Tibial nerve (tissue), 4 donors: Measurements from ENCODE around the gene RNF114. TPM values are rescaled to one million over a fixed set of nuclear protein-coding genes. Genes with fewer than 3 reads are reported as not detected.

Experiments
- DNase-seq, 2 donors: peaks; one replicate each; pipeline ENCODE4 v3.0.0-alpha.2; 2019; ENCODE audit warnings: low spot score in 2 of 2
- H3K27ac ChIP-seq, 4 donors: fragments of 200-600 bp; sonication (generic) in 3 of 4; one replicate each; pipeline ENCODE4 v1.5.1; 2017 to 2019; ENCODE audit warnings: mild to moderate bottlenecking in 1 of 4
- H3K27me3 ChIP-seq, 2 donors: fragments of 200-600 bp; sonication (generic) in 1 of 2; one replicate each; pipeline versions ENCODE4 v1.5.1 to v1.6.0; 2017 to 2019
- H3K36me3 ChIP-seq, 3 donors: fragments of 200-600 bp; sonication (generic); one replicate each; pipeline ENCODE4 v1.5.1; 2018 to 2019
- H3K4me1 ChIP-seq, 4 donors: fragments of 200-600 bp; sonication (generic) in 3 of 4; one replicate each; pipeline ENCODE4 v1.5.1; 2017 to 2019
- H3K4me3 ChIP-seq, 4 donors: fragments of 200-600 bp; sonication (generic) in 3 of 4; one replicate each; pipeline ENCODE4 v1.5.1; 2017 to 2019; ENCODE audit warnings: mild to moderate bottlenecking in 1 of 4, moderate library complexity in 1 of 4
- H3K9me3 ChIP-seq, 4 donors: fragments of 200-600 bp; sonication (generic) in 3 of 4; one replicate each; pipeline ENCODE4 v1.5.1; 2017 to 2019
- EP300 ChIP-seq, 2 donors: sonication (generic); formaldehyde crosslinking; IDR thresholded peaks; one replicate each; pipeline ENCODE4 v1.6.1; 2017; ENCODE audit warnings: antibody characterized with exemption in 2 of 2, mild to moderate bottlenecking in 1 of 2
- POLR2A ChIP-seq, 2 donors: fragments of 450-650 bp; IDR thresholded peaks; one replicate each; pipeline ENCODE4 v1.6.1; 2017; ENCODE audit warnings: antibody characterized with exemption in 2 of 2, mild to moderate bottlenecking in 2 of 2, moderate library complexity in 2 of 2
- WGBS, 2 donors: methylation state at CpG; one replicate each; pipeline ENCODE4 v1.1.5; 2018; 5-methylcytosine and 5-hydroxymethylcytosine counted together
- total RNA-seq, 4 donors: library from RNA; depleted of rRNA; stranded (reverse); fragments of >200 nt; gene quantifications; one replicate each; pipeline ENCODE4 v1.1.0, GENCODE V29; 2016
- TF ChIP-seq, protein P1 (sequence below), 5 experiments: fragments of 200-600 bp in 3 of 5; fragments of 450-650 bp in 2 of 5; sonication (generic) in 3 of 5; IDR thresholded peaks; one replicate each; pipeline ENCODE4 v1.5.1; 2016 to 2019; ENCODE audit warnings: antibody characterized with exemption in 5 of 5, mild to moderate bottlenecking in 3 of 5, moderate library complexity in 2 of 5

Gene RNF114
- total RNA-seq, 4 donors from 2014 or later, result 211 to 311 (median 272) TPM

DNA sequence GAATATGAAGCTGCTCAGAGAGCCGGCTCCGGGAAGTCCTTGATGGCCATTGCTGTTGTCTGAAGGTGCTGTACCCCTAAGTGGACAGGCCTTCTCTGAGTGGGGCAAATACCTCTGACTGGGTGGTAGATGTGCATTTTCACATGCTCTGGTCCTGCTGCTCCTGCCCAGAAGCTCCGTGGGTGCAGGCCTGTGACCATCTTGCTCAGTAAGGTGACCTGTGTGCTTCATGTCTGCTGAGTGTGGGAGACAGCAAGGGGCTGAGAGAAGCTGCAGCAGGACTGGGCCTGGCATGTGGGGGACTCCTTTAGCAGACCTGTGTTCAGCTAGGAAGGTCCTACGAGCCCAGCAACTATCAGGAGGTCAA is 25.9 kb upstream of the RNF114 start:
- Histone ChIP-seq H3K27ac (peak overlapping the region in 3 of 4 donors; percentile 47 to 71 (median 67)), H3K4me3 (no peak overlapping the region), H3K36me3 (peaks cover 0 to 47% (median 0%) of the 10 kb centered on the region in 3 donors), H3K4me1 (peaks cover 0 to 57% (median 27%) of the 10 kb centered on the region in 4 donors), H3K9me3 (no peaks in the 10 kb centered on the region), H3K27me3 (no peaks in the 10 kb centered on the region)
- TF ChIP-seq EP300 (IDR thresholded peaks at IDR 0.05) (no peak), POLR2A (IDR thresholded peaks at IDR 0.05) (no peak)
- TF ChIP-seq, protein P1, sequence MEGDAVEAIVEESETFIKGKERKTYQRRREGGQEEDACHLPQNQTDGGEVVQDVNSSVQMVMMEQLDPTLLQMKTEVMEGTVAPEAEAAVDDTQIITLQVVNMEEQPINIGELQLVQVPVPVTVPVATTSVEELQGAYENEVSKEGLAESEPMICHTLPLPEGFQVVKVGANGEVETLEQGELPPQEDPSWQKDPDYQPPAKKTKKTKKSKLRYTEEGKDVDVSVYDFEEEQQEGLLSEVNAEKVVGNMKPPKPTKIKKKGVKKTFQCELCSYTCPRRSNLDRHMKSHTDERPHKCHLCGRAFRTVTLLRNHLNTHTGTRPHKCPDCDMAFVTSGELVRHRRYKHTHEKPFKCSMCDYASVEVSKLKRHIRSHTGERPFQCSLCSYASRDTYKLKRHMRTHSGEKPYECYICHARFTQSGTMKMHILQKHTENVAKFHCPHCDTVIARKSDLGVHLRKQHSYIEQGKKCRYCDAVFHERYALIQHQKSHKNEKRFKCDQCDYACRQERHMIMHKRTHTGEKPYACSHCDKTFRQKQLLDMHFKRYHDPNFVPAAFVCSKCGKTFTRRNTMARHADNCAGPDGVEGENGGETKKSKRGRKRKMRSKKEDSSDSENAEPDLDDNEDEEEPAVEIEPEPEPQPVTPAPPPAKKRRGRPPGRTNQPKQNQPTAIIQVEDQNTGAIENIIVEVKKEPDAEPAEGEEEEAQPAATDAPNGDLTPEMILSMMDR (IDR thresholded peaks at IDR 0.05), result no peak
- WGBS, 2 donors, result 58 to 79% methylated on average over 4 of the region's 4 CpGs
- no peak for DNase-seq

DNA sequence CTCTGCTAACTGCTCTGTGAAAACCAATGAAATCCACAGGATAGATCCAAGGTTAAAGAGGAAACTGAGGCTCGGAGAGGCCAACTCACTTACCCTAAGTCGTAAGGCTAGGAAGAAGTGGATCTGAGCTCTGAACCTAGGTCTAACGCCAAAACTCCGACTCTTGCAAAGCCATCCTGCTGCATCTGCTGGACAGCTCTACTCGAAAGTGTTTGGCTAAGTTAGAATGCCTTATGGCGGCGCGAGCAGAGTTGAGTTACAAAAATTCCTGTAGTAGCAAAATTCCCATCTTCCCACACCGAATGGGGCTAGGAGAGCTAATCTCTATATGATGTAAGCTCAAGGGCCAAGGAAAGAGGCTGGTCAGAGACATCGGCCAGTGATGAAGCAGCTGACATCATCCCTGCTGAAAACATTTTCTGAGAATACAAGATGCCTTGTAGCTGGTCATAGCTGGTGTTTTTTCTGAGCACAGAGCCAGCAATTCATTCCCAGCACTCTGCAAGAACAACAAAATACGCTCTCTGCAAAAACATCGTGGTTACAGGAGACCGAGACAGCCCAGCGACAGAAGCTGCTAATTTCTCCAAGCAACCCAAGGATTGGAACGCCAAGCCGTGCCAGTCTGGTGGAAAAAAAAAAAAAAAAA is 22.7 kb upstream of the RNF114 start:
- peaks cover 0 to 15% (median 0%) of the 10 kb centered on the region in 3 donors for H3K36me3 ChIP-seq
- H3K27me3 ChIP-seq, result no peaks in the 10 kb centered on the region
- peaks cover 0 to 68% (median 27%) of the 10 kb centered on the region in 4 donors for H3K4me1 ChIP-seq
- no peak for TF ChIP-seq POLR2A (IDR thresholded peaks at IDR 0.05)
- peak in 1 of 2 donors; percentile 24 for TF ChIP-seq EP300 (IDR thresholded peaks at IDR 0.05)
- no peak for DNase-seq
- peak overlapping the region in 3 of 4 donors; percentile 94 to 100 (median 100) for H3K27ac ChIP-seq
- peak overlapping the region in 2 of 4 donors; percentile 82 to 99 for H3K4me3 ChIP-seq
- WGBS, 2 donors, result 40 to 47% methylated on average over 16 of the region's 16 CpGs
- H3K9me3 ChIP-seq, result no peaks in the 10 kb centered on the region

DNA sequence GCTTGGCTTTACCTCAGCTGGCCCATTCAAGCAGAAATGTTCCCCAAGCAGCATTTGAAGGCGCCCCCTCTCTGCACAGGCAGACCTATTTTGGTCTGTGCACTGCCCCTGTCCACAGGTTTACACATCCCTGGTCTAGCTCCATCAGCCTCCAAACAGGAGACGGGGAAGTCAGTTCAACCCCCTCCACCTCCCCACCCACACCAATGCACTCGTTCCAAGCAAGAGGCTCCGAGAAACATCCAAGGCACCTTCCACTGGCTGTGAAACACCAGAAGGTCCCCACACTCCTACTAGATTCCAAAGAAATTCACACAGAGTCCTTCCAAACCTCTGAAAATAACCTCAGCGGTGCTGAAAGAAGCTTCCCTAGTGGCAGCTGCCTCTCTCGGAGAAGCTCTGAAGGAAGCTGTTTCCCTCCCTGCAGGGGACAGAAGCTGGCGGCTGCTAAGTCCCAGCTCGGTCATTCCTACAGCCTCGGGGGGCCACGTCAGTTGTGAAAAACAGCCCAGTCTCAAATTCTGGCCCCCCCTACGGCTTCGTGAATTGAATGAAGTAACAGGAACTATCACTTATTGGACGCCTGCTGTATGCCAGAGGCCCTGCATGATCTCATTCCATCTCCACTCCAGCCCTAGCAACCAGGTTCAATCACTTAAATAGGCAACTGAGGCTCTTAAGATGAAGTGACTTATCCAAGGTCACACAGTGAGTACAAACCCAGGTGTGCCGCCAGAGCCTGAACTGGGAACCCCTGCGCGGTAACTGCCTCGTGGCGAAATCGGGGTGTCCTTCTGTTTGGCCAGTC is 21.7 kb upstream of the RNF114 start:
- Histone ChIP-seq H3K4me1 (peaks cover 0 to 62% (median 27%) of the 10 kb centered on the region in 4 donors), H3K4me3 (peak overlapping the region; percentile 82 to 100 (median 96)), H3K27ac (peak overlapping the region; percentile 94 to 100 (median 100)), H3K9me3 (no peaks in the 10 kb centered on the region), H3K27me3 (no peaks in the 10 kb centered on the region), H3K36me3 (peaks cover 0 to 8% (median 0%) of the 10 kb centered on the region in 3 donors)
- TF ChIP-seq POLR2A (IDR thresholded peaks at IDR 0.05) (no peak), EP300 (IDR thresholded peaks at IDR 0.05) (no peak)
- TF ChIP-seq, protein P1 (IDR thresholded peaks at IDR 0.05), result no peak
- WGBS, 2 donors, result 3 to 4% methylated on average over 18 to 19 of the region's 19 CpGs
- no peak for DNase-seq

DNA sequence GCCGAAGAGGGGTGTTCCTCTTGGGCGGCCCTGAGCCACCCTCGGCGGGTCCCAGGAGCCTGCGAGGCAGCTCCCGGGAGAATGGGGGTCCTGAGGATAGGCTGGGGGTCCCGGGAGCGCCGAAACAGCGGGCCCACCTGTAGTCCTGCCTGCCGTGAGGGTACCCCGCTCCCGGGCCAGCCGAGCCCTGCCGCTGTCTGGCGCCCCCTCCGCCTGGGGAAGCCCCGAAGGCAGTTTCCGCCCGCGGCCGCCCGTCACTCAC is 21.1 kb upstream of the RNF114 start:
- Histone ChIP-seq H3K36me3 (peaks cover 0 to 3% (median 0%) of the 10 kb centered on the region in 3 donors), H3K9me3 (no peaks in the 10 kb centered on the region), H3K27me3 (no peaks in the 10 kb centered on the region), H3K4me1 (peaks cover 0 to 57% (median 25%) of the 10 kb centered on the region in 4 donors), H3K27ac (peak overlapping the region; percentile 94 to 100 (median 100)), H3K4me3 (peak overlapping the region; percentile 82 to 100 (median 96))
- TF ChIP-seq POLR2A (IDR thresholded peaks at IDR 0.05) (no peak), EP300 (IDR thresholded peaks at IDR 0.05) (no peak)
- TF ChIP-seq, protein P1 (IDR thresholded peaks at IDR 0.05), result no peak
- 0% methylated on average over 6 to 21 of the region's 23 CpGs for WGBS, 2 donors
- DNase-seq, result no peak

DNA sequence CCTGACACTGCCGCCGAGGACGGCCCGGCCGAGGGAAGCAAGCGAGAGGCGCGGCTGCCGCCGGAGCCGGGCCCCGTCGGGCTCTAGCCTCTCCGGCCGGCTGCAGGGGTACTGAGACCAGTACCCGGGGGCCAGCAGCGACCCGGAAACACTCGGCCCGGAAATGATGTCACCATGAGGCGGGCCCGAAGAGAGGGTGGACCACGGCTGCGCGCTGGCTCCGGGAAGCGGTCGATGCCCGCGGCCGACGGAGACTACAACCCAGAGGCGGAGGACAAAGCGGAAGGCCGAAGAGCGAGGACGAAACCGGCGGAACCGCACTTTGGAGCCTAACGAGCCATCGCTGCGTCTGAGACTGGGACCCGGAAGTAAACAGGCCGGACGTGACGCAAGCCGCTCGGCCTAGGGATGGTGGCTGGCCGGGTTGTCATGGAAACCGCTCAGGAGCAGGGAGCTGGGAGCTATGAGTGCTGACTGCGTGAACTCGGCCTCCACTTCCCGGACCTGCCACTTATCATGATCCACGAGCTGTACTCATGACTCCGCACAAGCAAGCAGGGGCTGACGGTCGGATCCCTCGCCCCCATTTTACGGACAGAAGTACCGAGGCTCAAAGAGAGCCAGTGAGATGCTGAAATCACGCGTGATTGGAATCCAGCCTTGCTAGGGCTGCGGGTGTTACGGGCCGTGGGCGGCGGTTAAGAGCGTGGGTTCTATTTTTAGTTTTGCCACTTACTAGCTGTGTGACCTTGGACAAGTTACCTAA is 20.6 kb upstream of the RNF114 start, which contains the start of gene SPATA2:
Gene SPATA2, minus strand, starts transcription at position 150 of the 766 bp plus-strand sequence. CDS start 7,039 bp downstream, outside the sequence.
- 0% methylated on average over 48 to 69 of the region's 69 CpGs for WGBS, 2 donors
- TF ChIP-seq POLR2A (IDR thresholded peaks at IDR 0.05), result peak; percentile 58 to 78
- TF ChIP-seq, protein P1 (IDR thresholded peaks at IDR 0.05), result peak in 2 of 5 experiments; percentile 17 to 23
- peak; percentile 83 to 96 for TF ChIP-seq EP300 (IDR thresholded peaks at IDR 0.05)
- H3K4me3 ChIP-seq, result peak within 1 kb of the TSS; percentile 82 to 100 (median 96)
- peaks cover 0 to 52% (median 25%) of the 10 kb centered on the region in 4 donors for H3K4me1 ChIP-seq
- H3K27ac ChIP-seq, result peak within 1 kb of the TSS; percentile 94 to 100 (median 100)
- no peaks in the 10 kb centered on the region for H3K27me3 ChIP-seq
- H3K9me3 ChIP-seq, result no peaks in the 10 kb centered on the region
- no peaks in the 10 kb centered on the region for H3K36me3 ChIP-seq
- DNase-seq, result peak; percentile 97 to 98
